HG03175 (cell line): ENCODE measurements around the gene FHOD3.

Source experiments
- ATAC-seq: cut with Tn5 transposase; IDR thresholded peaks from one replicate; pipeline ENCODE4 v1.9.1; 2021; ENCODE audit warnings: mild to moderate bottlenecking, moderate library complexity; ENCODE audit not compliant: unreplicated experiment

The FHOD3 gene

DNA sequence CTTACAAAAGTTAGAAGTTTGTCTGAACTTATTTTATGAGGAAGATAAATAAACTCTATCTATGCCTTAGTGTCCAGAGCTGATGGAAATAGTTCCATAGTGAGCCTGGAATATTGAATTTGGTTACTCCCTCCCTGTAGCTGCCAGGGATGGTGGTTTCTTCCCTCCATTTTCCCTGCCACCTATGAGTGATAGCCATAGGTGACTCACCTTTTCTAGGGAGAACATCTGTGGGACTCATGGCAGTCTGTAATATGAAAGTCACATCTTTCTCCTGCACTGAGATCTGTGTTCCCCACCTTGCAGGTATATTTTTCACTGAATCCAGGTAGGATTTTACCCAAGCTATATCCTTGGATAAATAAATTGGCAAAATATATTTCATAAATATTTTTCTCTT is 382.5 kb downstream of the FHOD3 start:
- ATAC-seq = no peak

DNA sequence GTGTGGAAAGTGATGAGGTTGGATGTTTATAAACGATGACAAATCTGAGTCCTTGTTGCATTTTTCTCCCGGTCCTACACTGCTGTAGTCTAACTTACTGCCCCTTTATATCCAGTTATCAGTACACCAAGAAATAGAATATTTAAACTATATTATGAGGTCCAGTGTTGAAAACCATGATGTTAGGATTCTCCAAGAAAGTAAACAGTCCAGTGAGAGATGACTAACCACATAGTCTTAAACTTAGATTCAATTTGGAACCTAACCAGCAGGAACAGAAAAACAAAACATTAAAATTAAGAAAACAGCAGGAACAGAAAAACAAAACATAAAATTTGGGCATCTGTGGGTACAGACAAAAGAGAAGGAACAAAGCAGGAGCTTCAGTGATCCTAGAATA is 388.1 kb downstream of the FHOD3 start:
- no peak for ATAC-seq

DNA sequence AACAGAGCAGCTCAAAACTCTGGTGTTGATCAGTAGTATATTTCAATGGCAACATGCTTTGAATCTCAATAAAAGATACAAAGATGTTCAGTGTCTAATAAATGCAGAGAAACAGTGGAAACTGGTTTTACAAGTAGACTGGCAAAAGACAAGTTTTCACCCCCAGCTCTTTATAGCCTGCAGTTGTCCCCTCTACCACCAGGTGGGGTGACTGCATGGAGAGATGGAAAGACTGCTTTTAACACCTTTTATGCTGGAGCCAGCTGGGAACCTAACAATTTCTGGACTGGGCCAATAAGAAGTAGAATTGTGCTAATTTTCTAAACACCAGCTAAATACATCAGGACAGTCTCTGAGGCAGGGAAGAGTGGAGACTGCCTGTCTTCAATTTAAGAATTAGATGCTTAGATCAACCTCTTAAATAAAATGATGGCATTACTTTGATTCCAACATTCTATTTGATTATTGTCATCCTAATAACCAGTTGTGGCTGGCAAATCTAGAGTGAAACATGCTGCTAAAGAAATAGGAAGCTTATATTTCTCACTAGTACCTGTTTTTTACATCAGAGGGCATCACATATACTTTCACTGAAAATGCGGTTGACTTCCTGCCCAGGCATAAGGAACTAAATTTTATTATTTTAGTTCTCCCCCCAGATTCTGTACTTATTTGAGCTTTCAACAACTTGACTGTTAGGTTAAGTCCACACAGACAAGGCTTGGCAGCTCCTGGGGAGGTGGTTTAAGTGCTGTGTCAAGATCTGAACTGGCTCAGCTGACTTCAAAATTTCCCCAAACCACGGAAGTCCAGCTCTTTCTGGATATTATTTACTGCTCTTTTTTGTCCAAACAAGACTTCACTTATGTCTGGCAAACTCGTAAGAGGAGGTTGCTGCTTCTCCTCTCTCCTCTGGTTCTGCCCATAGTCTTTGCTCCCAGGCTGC is 390.8 kb downstream of the FHOD3 start:
- ATAC-seq = no peak

DNA sequence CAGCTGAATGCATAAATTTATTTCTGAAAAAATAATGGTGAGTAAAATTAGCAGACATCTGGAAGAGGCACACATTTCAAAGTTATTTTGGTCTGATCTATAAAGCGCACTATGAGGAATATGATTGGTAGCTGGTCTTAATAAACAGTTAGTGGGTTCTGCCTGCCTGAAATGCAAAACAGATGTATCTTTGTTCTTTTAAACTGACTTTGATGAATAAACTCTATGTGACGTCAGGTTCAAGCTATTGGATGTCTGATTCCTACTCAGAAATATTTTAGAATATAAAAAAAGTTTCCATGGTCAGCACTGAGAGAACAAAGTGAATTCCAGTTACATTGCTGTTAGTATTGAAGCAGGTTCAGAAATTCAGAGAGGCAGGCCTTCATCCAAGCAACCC is 394.9 kb downstream of the FHOD3 start:
- no peak for ATAC-seq

DNA sequence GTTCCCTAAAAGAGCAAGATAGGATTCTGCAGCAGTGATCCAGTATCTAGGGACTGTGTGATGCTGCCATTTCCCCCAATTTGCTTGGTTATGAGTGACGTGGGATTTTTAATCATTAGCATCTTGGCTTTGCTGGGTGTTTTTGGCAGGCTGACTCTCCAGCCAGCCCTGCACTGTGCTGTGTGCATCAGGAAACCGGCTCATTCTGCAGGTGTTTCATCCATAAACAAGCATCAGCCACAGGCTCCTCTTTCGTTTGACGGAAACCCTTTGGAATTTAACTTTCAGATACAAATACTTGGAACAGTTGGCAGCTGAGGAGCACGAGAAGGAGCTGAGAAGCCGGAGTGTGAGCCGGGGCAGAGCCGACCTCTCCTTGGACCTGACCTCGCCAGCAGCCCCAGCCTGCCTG is 395.4 kb downstream of the FHOD3 start:
- ATAC-seq = no peak

DNA sequence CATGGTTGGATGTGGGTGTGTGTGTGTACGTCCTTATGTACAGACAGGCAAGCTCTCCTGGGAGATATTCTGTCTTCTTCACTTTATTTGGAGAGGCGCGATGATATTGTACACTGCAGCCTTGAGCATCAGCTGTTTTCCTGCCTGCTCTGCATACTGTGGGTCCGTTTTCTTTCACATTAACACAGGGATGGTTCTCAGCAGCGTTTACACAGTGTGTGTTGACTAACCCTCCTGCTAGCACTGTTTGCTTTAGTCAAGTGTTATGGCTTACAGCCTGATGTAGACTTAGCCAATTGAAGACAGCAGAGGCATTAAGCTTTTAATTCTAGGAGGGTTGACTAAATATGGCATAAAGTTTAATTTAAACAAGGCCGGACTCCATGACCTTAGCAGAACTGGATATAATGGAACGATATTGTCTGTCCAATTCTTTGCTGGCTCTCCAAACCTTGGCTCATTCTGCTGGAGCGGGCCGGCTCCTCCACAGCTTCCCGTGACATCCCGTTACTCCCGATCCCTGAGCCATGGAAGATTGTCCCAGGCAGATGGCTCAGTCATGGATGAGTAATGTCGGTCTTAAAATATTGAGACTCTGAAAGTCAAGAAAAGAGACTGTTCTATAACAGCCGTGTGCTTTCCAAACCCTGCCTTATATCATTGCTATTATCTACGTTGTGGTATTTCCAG is 396.6 kb downstream of the FHOD3 start:
- no peak for ATAC-seq

DNA sequence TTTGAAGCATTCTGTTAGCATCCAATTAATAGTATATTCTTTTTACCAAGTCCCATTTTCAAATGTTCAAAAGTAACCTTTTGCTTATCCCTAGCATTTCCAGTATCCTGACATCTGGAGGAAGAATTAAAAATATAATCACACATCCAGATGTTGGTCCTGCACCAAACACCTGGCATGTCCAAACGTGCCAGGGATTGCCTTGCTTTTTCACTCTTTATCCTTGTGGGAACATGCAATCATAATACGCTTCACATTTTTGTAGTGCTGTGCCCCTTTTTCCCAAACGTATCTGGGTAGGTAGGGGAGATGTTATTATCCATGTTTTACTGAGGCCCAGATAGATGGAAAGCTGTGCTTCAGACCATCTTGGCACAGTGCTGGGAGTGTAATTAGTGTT is 398.3 kb downstream of the FHOD3 start:
- ATAC-seq = no peak

DNA sequence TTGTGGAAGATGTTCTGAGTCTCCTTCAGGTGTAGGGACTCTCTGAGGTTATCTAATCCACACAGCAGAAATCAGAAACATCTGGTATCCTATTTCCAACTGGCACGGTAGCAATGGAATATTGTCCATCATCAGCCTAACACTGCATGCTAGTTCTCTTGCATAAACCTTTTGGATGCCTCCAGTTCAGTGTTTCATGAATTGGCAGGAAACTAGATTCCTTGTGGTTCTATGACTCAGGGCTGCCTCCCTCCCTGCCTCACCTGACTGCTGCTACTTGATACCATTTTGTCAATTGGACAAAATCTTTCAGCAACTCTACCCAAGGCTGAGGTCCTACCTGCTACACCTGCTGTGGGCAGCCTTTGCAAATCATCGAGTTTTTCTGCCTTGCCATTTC is 400.4 kb downstream of the FHOD3 start:
- ATAC-seq = no peak

DNA sequence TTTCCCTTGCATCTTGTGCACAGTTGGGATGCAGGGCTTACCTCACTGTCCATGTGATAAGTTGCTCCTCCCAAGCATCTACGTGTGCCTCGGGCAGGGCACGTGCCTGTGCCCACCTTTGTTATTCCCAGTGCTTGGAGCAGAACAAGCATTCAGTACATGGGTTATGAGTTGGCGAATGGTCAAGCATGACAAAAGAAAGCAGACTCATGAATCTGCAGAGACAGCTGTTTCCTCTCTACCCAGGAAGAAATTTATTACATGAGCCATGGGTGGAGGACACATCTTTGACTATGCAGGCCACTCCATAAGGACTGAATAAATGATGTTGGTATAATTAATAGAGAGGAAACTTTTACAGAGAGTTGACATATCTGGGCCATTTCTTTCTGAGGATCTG is 403.4 kb downstream of the FHOD3 start:
- ATAC-seq = no peak

DNA sequence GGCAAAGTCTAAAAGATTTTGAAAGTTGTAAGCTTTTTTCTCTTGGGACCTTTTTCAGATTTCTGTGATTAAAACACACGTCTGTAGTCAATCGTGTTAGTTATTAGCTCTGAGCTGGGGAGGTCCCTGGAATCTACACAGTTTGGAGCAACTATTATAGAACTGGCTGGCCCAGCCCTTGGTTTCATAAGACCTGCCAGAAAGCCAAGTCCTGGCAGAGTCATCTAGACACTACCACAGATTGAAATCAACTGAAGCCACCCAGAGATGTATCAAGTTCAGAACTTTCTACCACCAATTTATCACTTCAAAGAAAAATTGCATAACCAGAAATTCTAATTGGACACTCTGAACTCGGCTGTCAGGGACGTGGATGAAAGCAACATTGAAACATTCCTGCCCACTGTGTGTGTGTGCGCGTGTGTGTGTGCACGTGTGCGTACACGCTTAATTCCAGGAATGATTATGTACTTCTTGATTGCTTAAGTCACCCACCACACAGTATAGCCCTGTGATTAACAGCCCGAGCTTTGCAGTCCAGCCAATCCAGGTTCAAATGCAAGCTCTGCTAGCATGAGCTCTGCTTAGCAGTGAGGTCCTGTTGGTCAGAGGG is 405.0 kb downstream of the FHOD3 start:
- ATAC-seq = no peak

DNA sequence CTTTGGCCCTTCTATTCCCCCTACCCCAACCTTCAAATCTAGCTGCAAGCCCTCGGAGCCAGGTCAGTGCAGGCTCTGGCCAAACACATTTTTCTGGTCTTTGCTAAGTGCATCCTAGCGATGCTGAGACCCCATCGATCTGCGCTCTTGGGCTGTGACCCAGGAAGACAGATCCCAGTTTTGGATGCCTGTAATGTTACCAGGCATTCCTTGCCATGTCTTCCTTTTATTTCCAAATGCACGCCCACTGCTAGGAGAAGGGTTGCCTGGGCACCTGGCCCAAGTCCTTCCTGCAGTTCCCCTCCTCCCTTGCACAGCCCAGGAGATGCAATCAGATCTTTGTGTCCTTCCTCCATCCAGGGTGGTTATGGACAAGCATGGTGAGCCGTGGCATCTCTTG is 406.6 kb downstream of the FHOD3 start:
- ATAC-seq = no peak

DNA sequence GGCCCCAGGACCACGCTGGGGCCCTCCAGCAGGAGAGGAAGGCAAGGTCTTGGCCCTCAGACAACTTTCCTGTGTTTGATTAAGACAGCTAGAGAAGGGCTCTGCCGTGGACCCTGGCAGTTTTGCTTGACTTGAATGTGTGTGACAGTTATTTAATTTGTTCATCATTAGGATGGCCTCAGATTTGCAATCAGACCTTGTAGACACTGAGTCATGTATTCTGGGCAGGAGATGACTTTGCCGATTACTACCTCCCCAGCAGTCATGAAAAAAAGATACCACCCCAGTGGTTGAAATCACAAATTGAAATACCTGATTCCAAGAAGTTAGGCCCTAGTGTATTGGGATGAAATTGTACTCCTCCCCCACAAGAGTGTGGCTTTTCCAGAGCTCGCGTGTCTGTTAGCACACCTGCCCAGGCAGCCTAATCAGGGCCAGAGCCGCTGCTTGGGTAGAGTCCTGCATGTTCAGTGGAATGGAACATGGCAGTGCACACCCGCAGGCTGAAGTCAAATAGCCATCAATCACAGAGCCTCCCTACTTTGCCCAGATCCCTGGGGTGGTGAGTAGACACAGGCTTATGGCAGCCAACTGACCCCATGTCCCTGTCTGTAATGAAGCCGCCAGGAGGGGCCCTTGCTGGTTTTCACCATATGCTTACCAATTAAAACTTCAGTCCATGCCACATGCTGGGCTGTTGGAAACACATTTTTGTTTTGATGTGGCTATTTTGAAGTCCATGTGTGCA is 408.8 kb downstream of the FHOD3 start:
- ATAC-seq = no peak

DNA sequence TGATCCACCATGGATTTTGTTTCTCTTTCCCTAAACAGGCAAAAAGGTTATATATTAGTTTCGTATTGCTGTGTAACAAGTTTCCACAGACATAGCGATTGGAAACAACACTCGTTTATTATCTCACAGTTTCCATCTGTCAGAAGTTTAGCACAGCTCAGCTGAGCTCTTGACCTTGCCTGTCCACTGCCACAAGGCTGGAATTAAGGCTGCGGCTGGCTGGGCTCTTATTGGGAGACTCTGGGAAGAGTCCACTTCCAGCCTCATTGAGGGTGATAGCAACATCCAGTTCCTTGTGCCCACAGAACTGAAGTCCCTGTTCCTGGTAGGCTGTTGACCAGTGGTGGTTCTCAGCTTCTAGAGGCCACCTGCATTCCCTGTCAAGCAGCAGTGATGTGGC is 410.9 kb downstream of the FHOD3 start:
- ATAC-seq = no peak

DNA sequence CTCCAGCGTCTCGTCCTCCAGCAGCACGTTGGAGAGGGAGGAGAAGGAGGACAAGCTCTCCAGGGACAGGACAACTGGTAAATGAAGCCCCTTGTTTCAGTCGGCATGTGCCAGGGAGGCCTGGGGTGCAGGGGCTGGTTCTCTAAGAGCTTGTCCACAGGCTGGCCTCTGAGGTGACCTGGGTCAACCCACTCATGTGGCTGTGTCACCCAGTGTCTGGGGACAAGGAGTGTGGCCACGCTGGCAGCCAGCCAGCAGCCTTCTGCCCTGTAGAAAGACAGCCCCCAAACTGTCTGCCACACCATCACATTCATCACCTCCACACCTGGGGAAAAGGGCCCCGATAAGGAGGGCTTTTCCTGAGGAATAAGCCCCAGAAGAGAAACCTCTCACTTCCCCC is 411.8 kb downstream of the FHOD3 start:
- ATAC-seq = no peak

DNA sequence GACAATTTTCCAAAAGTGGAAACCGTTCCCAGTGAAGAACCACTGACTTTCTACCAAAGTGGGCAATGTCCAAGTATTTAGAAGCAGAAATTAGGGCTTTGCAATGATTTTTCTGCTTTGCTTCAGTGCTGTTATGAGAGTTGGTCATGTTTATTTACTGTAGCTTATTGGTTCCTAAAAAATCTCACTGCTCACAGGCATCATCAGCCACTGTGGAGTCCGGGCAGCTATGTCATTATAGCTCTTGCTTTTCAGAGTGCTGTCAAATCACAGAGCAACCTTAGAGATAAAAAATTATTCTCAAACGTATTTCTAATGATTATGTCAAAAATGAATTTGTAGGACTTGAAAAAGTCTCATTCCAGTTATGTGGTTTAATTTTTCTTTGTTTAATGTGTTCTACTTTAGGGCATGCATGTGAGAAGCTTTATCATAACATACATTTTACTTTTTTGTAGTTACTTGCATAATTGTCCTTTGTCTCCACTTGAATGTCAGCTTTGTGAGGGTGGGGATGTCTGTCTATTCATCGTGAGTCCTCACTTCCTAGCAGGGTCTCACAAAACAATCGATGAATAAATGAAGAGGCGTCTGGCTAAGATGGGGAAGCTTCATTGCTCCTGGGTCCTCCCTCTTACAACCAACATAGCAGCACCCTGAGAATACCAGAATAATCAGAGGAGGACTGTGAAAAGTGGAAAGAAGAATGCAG is 413.7 kb downstream of the FHOD3 start:
- no peak for ATAC-seq

DNA sequence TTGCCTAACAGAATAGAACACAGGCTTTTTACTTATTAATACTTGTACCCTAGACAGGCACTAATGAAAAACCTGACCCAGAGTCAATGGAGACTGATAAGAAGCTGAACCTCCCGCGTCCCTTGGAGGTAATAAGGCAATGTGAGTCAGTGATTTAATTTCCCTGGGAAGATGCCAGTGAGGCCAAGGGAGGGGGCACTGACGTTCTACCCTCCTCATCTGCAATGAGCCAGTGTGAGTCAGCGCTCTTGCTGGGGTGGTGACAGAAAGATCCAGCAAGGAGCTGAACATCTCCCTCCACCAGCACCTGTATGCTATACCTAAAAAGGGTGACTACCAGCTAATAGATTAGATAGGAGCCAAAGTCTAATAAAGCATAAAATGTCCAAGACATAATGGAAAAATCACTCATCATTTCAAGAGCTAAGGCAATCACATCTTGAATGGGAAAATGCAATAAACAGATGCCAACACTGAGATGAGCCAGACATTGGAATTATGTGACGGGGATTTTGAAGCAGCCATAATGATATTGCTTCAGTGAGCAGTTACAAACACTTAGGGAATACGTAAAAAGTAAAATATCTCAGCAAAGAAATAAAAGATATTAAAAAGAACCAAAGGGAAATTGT is 414.4 kb downstream of the FHOD3 start:
- ATAC-seq = no peak

DNA sequence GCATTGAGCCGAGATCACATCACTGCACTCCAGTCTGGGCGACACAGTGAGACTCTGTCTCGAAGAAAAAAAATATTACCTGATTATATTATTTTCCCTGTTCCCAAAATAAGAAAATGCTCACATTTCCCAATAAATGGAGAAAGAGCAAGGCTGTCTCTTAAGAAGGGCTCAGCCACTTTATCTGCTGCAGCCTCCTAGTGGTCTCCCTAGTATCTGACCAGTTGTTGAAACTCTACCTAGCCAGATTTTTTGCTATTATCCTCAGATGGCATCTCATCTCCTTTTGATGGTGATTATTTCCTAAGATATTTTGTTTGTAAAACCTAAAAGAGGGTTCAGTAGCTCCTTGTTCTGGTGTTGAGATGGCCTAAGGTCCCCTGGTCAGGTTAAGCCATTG is 417.0 kb downstream of the FHOD3 start:
- no peak for ATAC-seq

DNA sequence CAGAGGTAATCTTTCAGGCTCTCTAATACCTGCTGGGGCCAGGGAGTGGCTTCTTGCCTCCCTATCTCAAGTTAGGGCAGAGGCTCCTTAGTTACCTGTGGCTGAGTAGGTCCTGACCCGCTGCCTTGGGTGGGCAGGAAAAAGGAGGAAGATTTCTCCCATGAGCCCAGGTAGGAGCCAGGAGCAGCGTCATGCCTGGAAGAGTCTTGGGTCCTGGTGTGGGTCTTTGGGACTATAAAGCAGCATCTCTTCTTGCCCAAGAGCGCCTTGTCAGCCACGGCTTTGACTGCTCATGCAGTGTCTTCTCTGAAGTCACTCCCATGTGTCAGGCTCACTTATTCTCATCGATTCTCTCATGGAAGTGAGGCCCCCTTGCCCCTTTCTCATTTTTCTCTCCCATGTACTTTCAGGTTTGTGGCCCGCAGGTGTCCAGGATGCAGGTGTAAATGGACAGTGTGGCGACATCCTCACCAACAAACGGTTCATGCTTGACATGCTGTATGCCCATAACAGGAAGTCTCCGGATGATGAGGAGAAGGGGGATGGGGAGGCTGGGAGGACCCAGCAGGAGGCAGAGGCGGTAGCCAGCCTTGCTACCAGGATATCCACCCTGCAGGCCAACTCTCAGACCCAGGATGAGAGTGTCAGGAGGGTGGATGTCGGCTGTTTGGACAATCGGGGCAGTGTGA is 420.1 kb downstream of the FHOD3 start:
- no peak for ATAC-seq

DNA sequence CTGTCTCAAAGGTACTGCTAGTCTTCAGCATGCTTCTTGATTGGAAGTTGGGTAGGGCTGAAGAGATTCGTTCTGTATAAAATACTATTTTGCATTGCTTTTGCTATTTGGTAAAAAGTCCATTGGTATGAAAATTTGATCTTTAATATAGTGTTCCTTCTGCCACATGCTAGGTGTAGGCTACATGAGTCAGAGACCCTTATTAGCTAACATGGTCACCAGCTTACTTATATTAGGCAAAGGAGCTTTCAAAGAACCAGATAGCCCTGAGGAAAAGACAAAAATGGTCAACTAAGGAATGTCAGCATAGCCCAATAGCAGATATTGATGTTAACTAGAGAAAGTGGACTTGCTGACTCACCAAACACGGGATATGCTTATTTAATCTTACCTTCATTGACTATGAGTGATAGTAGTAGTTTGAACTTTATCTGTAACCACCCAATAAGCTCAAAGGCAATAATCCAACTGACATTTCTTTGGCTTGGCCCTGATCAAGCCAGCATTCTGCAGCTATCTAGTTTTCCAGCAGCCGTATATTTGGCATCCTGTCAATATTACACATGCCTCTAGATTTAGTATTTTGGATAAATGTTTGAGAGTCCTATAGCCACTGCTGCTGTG is 421.3 kb downstream of the FHOD3 start:
- ATAC-seq = no peak
